Sciatic nerve (tissue), 2 donors: ENCODE data around the gene SEC61A1. TPM values are rescaled to one million over a fixed set of nuclear protein-coding genes. Genes with fewer than 3 reads are reported as not detected.

ENCODE experiments used
- ATAC-seq: fragments of 200-7000 bp; cut with Tn5 transposase; one replicate; pipeline ENCODE4 v1.9.1; 2020; ENCODE audit warnings: mild to moderate bottlenecking, moderate library complexity
- DNase-seq: peaks from one replicate; pipeline ENCODE4 v3.0.0-alpha.2; 2020; ENCODE audit warnings: low spot score
- intact Hi-C: fragments of 100-400 bp; cut with DNase I; formaldehyde crosslinking; loops from one replicate; pipeline ENCODE4 v1.14.2; 2022
- total RNA-seq: library from RNA; stranded (reverse); fragmentation: NEBNext Ultra II Directional; extraction: Animal tissue kit (Norgen Biotek cat#: 25700); gene quantifications from one replicate; pipeline ENCODE4 v1.2.1, GENCODE V29; 2021
- donor health status: DM: no; HTN: no; CAD: no.
- donor health status: DM: no; HTN: no; CAD: no.

SEC61A1 gene
- total RNA-seq, 1 donor from 2014 or later: 124 TPM

DNA sequence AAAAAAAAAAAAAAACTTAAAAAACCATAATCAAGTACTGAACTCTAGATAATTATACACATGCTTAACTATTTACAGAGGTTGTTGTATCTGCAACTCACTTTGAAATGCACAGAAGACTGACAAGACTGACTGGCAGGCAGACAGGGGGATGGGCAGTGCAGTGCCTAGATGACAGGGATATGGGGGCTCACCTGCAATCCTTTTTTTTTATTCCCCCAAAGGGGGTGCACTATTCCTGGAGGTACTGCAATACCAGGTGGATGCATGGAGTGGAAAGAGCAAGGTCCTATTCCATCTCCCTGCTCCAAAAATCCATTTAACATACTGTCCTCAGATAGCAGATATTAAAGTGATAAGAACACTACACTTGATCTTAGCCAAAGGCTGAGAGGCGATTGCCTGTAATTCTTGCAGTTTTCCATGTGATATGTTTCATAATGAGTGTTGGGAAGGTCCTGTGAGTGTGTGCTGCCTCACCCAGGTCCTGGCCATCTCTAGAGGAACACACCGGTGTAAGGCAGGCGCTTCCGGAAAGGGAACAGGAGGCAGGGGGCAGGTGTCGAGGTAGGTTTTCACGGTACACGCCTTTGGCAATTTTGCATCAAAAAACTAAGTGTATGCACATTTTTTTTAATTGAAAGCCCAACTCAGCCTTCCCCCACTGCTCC, 22.7 kb downstream of the SEC61A1 start:
- DNase-seq: peak; percentile 44
- intact Hi-C loops: loop anchor here (10.0 kb wide), 1 partner anchor 430 kb away; no protein-coding TSS in a partner anchor
- ATAC-seq: peak; percentile 48

DNA sequence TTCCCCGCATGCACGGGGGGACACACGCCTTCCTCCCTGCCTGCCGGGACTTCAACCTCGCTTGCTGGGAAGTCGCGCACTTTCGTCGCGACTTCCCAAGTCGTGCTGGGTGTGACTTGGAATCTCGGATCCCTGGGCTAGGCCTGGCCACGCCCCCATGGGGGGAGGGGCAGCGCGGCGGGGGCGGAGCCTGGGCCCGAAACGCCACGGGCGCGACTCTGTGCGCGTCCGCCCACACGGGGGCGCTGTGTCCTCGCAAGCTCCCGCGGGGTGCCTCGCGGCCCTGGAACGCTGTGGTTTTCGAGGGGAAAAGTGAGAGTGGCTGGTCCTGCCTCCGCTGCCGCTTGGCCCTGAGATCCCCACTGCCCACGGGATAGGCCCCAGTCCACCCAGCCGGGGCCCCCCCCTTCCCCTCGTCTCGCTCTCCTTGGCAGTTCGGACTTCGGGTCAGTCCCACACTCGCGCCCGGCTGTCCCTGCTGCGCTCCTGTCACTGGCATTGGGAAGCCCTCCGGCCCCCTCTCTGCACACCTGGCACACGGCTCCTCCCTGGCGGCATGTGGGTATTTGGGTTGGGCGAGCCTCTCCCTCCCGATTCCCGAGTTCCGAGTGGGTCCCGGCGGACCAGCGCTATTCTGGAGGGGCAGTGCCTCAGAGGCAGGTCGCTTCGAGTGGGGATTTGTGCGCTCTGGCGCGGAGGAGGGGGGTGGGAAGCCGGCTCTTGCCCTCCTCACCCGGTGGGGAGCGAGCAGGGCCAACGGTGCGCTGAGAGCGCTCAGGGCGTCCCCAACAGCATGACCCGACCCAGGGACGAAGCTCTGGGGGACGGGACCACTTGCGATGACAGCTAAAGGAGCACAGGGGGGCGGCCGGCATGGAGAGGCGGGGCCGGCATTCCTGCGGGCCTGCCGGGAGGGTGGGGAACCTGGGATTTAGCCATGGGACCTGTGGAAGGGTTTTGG, 23.6 kb downstream of the SEC61A1 start:
- intact Hi-C loops: loop anchor here (10.0 kb wide), 1 partner anchor 429 kb away; no protein-coding TSS in a partner anchor
- DNase-seq (peak; percentile 96), ATAC-seq (peak; percentile 95)

DNA sequence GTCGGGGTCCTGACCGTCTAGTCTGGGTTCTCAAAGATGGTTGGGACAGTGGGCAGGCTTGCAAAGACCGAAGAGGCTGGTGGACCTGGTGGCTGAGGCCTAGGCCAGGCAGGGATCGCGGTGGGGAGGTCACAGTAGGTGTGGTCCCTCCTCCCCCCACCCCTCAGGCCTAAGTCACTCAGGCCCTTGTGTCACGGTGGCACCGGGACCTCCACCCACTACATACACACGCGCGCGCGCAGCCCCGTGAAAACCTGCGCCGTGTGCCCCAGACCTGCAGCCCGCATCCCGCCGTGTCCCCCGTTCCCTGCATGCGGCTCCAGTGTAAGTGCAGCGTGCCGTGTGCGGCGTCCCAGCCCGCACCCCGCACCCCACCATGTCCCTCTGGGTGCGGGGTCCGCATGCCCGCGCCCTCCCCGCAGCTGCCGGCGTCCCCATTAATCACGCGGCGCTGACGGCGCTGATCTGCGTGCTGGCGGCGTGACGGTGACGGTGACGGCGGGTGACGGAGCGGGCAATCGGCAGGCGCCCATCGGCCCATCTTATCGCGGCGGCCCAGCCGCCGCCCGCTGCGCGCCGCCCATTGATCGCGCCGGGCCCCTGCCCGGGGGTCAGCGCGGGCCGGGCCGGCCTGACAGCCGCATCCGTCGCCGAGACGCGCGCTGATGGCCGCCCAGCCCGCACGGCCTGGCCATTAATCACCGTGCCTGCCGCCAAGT, 24.4 kb downstream of the SEC61A1 start:
- ATAC-seq (peak; percentile 41), DNase-seq (peak; percentile 64)
- intact Hi-C loops: loop anchor here (10.0 kb wide), 1 partner anchor 428 kb away; no protein-coding TSS in a partner anchor

DNA sequence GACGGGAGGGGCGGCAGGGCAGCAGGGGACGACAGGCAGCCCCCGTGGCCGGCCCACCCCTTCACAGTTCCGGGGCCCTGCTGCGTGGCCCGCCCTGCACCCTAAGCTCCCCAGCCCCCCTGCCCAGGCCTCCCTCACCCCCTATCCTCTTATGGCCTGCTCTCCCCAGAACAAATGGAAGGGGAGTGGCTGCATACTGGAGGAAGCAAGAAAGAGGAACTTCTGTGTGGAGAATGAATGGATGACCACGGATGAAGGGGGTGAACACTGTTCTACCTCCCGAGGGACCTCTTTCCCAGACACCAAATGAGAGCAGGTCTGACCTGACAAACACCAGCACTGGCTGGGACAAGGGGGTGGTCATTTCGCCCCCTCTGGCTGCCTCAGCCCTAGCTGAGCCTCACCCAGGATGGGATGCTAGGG, 25.0 kb downstream of the SEC61A1 start:
- ATAC-seq (no peak), DNase-seq (no peak)
- intact Hi-C loops: loop anchor here (10.0 kb wide), 1 partner anchor 428 kb away; no protein-coding TSS in a partner anchor

DNA sequence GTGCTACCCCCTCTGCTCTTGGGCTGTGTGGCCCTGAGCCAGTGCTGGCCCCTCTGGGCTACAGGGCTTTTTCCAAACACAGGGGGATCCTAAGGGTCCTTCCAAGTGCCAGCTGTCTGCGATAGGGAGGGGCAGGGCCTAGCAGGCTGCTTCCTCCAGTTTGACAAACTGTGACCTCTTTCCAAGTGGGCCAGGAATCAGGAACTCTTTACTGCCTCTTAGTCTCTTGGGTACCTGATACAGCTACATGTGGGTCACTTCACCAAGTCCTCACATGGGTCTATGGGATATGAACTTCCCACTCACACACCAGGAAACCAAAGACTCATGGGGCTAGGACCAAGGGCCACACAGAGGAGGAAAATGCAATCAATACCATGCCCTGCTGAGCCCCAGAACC, 25.4 kb downstream of the SEC61A1 start:
- peak; percentile 47 for DNase-seq
- no peak for ATAC-seq
- intact Hi-C loops: loop anchor here (10.0 kb wide), 1 partner anchor 427 kb away; no protein-coding TSS in a partner anchor

DNA sequence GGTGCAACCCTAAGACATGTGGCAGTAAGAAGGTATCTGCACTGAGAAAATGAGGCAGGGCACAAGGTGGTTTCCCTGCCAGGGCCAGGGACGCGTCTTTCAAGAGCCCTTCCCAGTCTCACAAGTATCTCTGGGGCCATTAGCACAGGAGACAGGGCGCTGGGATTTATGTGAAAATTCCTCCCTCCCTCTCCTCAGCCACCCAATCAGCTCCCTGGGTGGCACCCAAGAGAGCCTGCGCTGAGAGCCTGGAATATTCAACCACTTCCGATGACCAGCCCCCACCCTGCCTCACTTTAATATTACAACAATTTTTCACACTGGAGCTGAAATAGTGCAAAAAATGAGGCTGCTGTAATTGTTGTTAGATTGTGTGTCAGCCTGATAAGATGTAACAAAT, 26.1 kb downstream of the SEC61A1 start:
- ATAC-seq: no peak
- no peak for DNase-seq
- intact Hi-C loops: loop anchor here (10.0 kb wide), 1 partner anchor 426 kb away; no protein-coding TSS in a partner anchor

DNA sequence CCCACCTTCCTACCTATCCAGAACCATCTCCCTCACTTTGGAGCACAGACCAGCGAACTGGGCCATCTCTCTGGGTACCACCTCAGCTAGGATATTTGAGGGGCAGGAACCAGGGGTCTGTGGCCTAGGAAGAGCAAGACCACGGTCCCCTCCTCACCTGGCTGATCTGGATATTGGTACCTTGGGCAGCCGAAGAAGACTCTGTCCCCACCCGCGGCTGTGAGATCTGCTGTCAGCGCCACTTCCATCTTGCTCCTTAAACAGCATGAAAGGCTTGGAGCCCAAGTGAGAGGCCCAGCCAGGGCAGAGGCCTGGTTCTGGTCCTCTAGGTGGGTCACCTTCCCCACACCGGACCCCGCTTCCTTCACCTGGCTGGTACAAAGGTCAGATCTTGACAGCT, 26.6 kb downstream of the SEC61A1 start:
- DNase-seq (peak; percentile 45), ATAC-seq (no peak)
- intact Hi-C loops: loop anchor here (10.0 kb wide), 1 partner anchor 426 kb away; no protein-coding TSS in a partner anchor

DNA sequence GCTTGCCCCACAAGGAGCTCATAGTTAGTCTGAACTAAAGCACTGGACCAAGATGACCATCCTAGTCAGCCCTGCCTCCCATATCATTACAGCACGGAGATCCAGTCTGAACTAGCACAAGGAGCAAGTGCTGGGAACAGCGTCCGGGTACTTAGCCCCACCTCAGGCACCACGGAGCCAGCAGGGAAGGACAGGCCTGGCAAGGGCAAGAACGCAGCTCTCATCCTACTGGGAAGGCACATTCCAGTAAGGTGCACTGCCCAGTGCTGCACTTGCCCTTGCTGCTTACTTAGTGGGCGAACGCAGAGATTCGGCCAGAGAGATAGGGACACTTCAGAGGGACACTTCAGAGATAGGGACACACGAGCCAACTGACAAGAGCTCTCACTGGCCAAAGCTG, 27.6 kb downstream of the SEC61A1 start:
- peak; percentile 38 for DNase-seq
- intact Hi-C loops: loop anchor here (2.0 to 10.0 kb wide), 2 partner anchors 47 to 425 kb away; no protein-coding TSS in a partner anchor
- ATAC-seq: no peak

DNA sequence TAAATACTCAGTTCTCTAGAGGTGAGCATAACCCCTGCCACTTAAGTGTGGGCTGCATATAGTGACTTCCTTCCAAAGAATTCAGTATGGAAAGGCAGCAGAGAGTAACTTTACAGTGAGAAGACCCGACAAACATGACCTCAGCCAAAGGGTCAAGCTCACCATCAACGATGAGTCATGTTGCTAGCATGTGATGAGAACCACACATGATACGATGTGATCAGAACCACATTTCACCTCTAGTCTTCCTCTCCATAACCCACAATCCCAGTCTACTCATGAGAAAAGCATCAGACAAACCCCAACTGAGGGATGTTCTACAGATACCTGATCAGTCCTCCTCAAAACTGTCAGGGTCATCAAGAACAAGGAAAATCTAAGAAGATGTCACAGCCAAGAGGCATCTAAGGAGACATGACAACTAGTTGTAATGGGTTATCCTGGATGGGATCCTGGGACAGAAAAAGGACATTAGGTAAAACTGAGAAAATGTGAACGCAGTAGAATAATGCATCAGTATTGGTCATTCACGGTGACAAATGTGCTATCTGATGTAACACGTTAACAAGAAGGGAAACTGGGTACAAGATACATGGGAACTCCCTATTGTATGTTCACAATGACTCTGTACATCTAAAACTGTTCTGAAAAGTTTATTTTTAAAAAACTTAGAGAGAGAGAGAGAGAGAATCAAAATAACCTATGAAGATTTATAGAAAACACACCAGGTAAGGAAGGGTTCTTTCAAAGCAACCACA, 28.3 kb downstream of the SEC61A1 start:
- ATAC-seq: no peak
- no peak for DNase-seq
- intact Hi-C loops: loop anchor here (2.0 kb wide), 1 partner anchor 46 kb away; no protein-coding TSS in a partner anchor

DNA sequence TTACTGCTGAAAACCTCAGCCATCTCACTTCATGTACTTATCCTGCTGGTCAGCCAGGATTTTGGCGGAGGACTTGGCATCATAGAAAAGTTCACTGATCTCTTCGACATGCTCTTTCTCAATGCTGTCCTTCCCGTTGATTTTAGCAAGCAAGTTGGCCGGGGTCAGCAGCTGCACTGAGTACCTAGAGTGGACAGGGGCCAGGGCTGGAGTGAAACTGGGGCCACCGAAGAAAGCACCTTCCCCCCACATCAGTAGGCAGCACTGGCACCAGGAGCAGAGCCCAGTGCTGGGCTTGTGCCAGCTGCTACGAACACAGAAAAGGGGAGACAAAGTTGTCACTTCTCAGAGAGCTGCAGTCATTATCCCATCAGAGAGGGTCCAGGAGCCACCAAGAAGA, 29.0 kb downstream of the SEC61A1 start:
- intact Hi-C loops: loop anchor here (2.0 kb wide), 1 partner anchor 46 kb away; no protein-coding TSS in a partner anchor
- peak; percentile 34 for DNase-seq
- ATAC-seq: no peak

DNA sequence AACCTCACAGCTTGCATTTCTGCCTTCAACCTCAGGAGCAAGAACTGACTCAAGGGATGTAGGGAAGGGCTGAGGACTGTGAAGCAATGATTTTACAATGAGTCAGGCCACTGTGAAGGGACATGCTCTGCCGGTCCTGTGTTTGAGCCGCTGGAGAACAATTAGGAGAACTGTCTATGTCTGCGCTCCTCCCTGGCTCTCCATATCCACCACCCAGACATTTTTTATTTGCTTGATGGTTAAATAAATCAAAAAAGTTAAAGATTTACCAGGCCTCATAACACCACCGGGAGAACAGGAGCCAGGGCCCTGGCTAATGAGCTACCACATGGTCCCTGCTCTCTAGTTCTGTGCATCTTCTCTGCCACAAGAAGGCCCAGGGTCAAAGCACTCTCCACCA, 29.6 kb downstream of the SEC61A1 start:
- DNase-seq (no peak), ATAC-seq (no peak)
- intact Hi-C loops: loop anchor here (2.0 kb wide), 1 partner anchor 45 kb away; no protein-coding TSS in a partner anchor

DNA sequence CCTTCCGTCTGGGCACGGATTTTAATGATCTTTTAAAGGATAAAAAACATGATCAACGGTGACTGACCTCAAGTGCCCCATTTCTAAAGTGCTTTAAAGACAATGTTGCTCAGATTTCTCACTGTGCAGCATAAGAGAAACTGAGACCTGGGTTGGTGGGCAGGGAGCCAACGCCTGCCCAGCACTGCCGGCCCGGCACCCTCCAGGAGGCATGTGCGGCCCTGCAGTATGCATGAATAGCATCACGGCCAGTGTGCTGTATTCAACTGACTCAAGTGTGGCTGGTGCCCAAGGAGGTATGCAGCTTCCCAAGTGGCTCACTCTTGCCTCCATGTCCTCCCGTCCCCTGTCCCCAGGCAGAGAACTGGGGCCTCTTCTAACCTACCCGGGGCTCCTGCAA, 30.3 kb downstream of the SEC61A1 start:
- intact Hi-C loops: no loop called here
- peak; percentile 30 for DNase-seq
- ATAC-seq: no peak

DNA sequence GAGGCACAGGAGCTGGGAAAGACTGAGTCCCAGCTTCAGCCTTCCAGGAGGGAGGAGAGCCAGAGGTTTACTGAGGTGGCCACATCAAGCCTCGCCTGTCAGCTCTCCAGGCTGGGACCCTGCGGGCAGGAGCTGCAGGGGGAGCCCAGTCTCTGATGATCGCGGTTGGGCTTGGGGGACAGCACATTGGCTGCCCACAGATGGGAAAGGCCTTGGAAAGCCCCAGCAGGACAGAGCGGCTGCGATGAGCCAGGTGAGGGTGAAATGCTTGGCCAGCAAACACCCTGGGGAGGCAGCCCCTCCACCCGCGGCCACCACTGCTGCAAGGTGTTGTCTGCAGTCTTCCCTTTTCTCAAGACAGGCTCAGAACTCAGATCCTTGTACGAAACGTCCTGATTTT, 31.2 kb downstream of the SEC61A1 start:
- intact Hi-C loops: no loop called here
- no peak for ATAC-seq

DNA sequence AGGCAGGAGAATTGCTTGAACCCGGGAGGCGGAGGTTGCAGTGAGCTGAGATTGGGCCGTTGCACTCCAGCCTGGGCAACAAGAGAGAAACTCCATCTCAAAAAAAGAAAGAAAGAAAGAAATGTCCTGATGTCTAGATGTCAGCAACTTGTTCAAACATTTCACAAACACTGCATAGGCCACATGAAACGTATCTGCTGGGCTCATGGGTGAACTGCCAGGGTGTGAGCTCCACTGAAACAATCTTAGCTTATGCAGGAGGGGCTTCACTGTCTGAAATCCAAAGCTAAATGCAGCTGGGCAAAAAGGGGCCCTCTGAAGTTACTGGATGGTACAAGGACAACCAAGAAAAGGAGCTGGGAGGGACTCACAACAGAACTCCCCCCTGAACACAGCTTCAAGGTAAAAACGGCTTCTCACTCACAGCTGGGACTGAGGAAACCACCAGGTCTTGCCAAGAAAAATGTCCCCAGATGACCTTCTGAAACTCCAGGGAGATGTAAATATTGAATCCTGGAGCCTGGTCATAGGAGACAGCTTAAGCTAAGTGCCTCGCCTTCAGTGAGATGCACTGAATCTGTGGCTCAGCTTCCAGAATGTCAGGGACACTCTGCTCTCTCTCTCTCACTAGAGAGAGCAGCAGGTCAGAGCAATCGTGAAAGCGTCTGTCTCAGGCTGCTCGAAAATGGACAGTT, 31.9 kb downstream of the SEC61A1 start:
- intact Hi-C loops: no loop called here

More for the DNA sequence above, 31.2 kb downstream of the SEC61A1 start:
- DNase-seq: peak; percentile 36

DNA sequence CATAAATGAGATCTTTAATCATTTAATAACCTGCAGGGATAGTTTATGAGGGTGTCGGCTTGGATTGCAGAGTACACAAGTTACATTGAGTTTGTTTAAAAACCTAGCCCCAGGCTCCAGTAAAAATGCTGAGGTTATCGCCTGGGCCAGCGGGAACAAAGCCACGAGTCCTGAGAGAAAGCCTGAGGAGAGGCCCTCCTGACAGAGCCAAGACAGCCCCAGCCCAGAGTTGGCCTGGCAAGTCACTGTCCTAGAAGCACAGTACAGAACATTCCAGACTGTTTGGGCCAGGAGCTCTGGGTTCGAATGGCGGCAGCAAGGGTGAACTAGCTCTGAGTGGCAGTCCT, 32.4 kb downstream of the SEC61A1 start:
- peak; percentile 23 for DNase-seq

More for the DNA sequence above, 31.9 kb downstream of the SEC61A1 start:
- ATAC-seq (peak; percentile 33), DNase-seq (no peak)

DNA sequence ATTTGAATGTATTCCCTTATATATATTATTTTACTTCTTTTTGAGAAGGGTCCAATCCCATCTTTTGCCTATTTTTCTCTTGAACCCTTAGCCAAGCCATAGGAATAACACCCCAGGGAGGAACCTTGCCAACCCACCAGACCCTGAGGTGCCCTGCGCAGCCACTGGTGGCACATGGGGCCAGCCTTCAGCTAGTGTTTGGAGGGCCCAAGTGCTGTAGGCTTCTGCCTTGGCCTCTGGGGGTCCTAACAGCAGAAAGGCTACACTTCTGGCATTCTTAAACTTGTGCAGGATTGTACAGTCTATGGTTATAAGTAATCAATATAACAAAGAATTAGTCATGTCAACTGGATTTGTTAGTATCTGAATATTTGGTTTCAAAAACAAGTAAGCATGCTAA, 36.9 kb downstream of the SEC61A1 start:
- ATAC-seq (no peak), DNase-seq (no peak)
- intact Hi-C loops: no loop called here

More for the DNA sequence above, 32.4 kb downstream of the SEC61A1 start:
- intact Hi-C loops: no loop called here
- ATAC-seq: no peak

DNA sequence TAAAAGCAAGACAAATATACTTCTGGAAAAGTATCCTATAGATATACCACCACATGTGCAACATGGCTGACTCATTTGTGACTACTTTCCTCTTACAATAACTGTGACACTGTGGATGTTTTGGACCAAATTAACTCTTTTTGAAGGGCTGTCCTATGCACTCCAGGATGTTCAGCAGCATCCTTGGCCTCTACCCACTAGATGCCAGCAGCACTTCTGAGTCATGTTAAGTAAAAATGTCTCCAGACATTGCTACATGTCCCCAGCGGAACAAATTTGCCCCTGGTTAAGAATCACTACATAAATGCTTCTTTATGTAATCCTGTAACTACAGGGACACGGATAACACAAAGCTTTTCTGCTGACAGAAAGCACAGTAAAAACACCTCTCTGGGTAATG, 39.3 kb downstream of the SEC61A1 start:
- ATAC-seq: no peak
- intact Hi-C loops: loop anchor here (10.0 kb wide), 1 partner anchor 513 kb away; no protein-coding TSS in a partner anchor
- no peak for DNase-seq
